Liver (tissue), 3 donors: Measurements from ENCODE around the gene NUDT5.

Experiments
- CTCF ChIP-seq: fragments of 150-350 bp; IDR thresholded peaks from 2 replicates; pipeline ENCODE4 v1.5.1; 2017; ENCODE audit warnings: improper control_type of control experiment, low read depth, low read length; ENCODE audit not compliant: missing input control
- REST ChIP-seq: IDR thresholded peaks from 2 replicates; pipeline ENCODE4 v1.6.1; 2016; ENCODE audit warnings: antibody characterized with exemption, mild to moderate bottlenecking
- SP1 ChIP-seq: IDR thresholded peaks from 2 replicates; pipeline ENCODE4 v1.6.1; 2018; ENCODE audit warnings: antibody characterized with exemption, mild to moderate bottlenecking
- TF ChIP-seq, protein P1 (sequence below): IDR thresholded peaks from 2 replicates; pipeline ENCODE4 v1.6.1; 2016; ENCODE audit warnings: antibody characterized with exemption
- donor health status: healthy.
- donor health status: healthy.

DNA sequence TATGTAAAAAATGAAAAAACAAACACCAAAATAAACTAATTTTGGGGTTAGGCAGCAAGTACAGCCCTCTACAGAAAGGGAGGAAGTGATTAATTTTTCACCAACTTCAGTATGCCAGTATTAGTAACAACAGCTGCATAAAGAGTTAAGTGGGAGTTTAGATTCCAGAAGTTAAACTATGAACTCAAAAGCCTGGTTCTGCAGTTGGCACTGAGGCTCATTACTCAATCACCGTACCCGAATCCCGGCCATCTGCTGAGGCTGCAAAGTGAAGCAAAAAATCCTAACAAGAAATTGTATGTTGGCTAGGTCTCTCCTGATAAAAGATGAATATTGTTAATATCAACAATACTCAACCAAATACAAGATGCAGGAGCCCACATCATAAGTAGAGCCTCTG lies 4.0 kb downstream of the NUDT5 start:
- no peak for TF ChIP-seq REST
- no peak for TF ChIP-seq CTCF
- TF ChIP-seq, protein P1, sequence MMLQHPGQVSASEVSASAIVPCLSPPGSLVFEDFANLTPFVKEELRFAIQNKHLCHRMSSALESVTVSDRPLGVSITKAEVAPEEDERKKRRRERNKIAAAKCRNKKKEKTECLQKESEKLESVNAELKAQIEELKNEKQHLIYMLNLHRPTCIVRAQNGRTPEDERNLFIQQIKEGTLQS, result no peak
- peak; percentile 67 for TF ChIP-seq SP1
